ENCODE results near the gene DPY19L3. TPM values are rescaled to one million over a fixed set of nuclear protein-coding genes. Genes with fewer than 3 reads are reported as not detected.

Gene DPY19L3, protein sequence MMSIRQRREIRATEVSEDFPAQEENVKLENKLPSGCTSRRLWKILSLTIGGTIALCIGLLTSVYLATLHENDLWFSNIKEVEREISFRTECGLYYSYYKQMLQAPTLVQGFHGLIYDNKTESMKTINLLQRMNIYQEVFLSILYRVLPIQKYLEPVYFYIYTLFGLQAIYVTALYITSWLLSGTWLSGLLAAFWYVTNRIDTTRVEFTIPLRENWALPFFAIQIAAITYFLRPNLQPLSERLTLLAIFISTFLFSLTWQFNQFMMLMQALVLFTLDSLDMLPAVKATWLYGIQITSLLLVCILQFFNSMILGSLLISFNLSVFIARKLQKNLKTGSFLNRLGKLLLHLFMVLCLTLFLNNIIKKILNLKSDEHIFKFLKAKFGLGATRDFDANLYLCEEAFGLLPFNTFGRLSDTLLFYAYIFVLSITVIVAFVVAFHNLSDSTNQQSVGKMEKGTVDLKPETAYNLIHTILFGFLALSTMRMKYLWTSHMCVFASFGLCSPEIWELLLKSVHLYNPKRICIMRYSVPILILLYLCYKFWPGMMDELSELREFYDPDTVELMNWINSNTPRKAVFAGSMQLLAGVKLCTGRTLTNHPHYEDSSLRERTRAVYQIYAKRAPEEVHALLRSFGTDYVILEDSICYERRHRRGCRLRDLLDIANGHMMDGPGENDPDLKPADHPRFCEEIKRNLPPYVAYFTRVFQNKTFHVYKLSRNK
- 16.7 and 19.4 TPM in 2 replicates for total RNA-seq

- peak; percentile 89 for DNase-seq (ENCODE audit: low spot score)
- peak within 1 kb of the TSS; percentile 83 for H3K4me3 Mint-ChIP-seq (ENCODE audit: low read depth)
- H3K27me3 Mint-ChIP-seq (ENCODE audit: low read depth), result no peaks in the 10 kb centered on the region
- H3K27ac Mint-ChIP-seq, result peak within 1 kb of the TSS; percentile 78
- no peaks in the 10 kb centered on the region for H3K9me3 Mint-ChIP-seq
- peaks cover 13% of the 10 kb centered on the region for H3K36me3 Mint-ChIP-seq (ENCODE audit: low read depth)
- intact Hi-C loops (cut with micrococcal nuclease), result loop anchor here (2.0 to 5.0 kb wide), 2 partner anchors 59 to 177 kb away; partner anchors contain the start of gene PDCD5
- H3K4me1 Mint-ChIP-seq (ENCODE audit: low read depth), result peaks cover 4% of the 10 kb centered on the region
Observed at GRCh38 chr19:32405431-32406160, at the start of gene DPY19L3. Gene DPY19L3 (plus strand): TSS chr19:32405770. CDS start chr19:32408254, 2,484 bp downstream.

DNA sequence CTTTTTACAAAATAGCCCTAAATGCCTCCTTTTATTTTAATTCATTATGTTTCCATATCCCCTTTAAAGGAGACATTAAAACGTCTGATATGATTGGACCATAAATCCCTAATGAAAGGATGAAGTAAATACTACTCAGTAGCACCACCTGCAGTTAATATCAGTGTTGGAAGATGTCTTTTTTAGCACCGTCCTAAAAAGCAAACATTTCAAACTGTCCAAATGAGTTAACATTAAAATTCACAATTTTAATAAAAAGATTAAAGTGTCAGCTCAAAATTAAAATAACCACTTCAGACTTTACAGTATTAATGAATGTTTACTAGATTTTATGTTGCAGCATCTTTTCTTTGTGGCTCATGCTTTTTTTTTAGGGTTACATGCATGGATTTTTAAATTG, 47.9 kb upstream of the DPY19L3 start:
- no peak for DNase-seq (ENCODE audit: low spot score)
- intact Hi-C loops (cut with micrococcal nuclease), result no loop called here
- Mint-ChIP-seq H3K27me3 (ENCODE audit: low read depth) (no peaks in the 10 kb centered on the region), H3K27ac (no peak overlapping the region), H3K36me3 (ENCODE audit: low read depth) (peaks cover 82% of the 10 kb centered on the region), H3K9me3 (no peaks in the 10 kb centered on the region), H3K4me3 (ENCODE audit: low read depth) (no peak overlapping the region), H3K4me1 (ENCODE audit: low read depth) (peaks cover 26% of the 10 kb centered on the region)

- peaks cover 80% of the 10 kb centered on the region for H3K36me3 Mint-ChIP-seq (ENCODE audit: low read depth)
- no peaks in the 10 kb centered on the region for H3K9me3 Mint-ChIP-seq
- H3K4me3 Mint-ChIP-seq (ENCODE audit: low read depth), result no peak overlapping the region
- no peaks in the 10 kb centered on the region for H3K27me3 Mint-ChIP-seq (ENCODE audit: low read depth)
- no peak for DNase-seq (ENCODE audit: low spot score)
- H3K4me1 Mint-ChIP-seq (ENCODE audit: low read depth), result peaks cover 25% of the 10 kb centered on the region
- intact Hi-C loops (cut with micrococcal nuclease), result no loop called here
- no peak overlapping the region for H3K27ac Mint-ChIP-seq
Observed at GRCh38 chr19:32358321-32358720, 47.2 kb upstream of the DPY19L3 start.

DNA sequence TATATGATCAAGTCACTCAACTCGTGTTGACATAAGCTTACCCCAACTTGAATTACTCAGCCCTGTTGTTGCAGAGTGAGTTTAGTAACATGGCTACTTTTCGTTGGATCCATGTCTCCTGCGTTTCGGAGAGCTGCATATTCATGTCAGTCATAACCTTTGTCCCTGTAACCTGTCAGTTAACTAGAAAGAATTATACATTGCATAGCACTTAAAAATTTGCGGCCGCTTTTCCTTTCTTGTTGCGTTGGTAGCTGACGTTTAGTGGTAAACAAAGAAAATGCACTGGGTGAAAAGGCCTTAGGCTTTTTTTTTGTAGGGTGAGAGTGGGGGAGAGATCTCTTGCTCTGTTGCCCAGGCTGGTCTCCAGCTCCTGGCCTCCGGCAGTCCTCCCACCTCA, 46.0 kb upstream of the DPY19L3 start:
- peaks cover 76% of the 10 kb centered on the region for H3K36me3 Mint-ChIP-seq (ENCODE audit: low read depth)
- peaks cover 22% of the 10 kb centered on the region for H3K4me1 Mint-ChIP-seq (ENCODE audit: low read depth)

GRCh38 chr19:32361574-32362317, 43.8 kb upstream of the DPY19L3 start:
- peaks cover 76% of the 10 kb centered on the region for H3K36me3 Mint-ChIP-seq (ENCODE audit: low read depth)
- H3K4me1 Mint-ChIP-seq (ENCODE audit: low read depth), result peaks cover 13% of the 10 kb centered on the region
- no peaks in the 10 kb centered on the region for H3K27me3 Mint-ChIP-seq (ENCODE audit: low read depth)
- H3K4me3 Mint-ChIP-seq (ENCODE audit: low read depth), result no peak overlapping the region
- intact Hi-C loops (cut with micrococcal nuclease), result no loop called here
- no peak overlapping the region for H3K27ac Mint-ChIP-seq
- DNase-seq (ENCODE audit: low spot score), result no peak
- H3K9me3 Mint-ChIP-seq, result no peaks in the 10 kb centered on the region

More for the DNA sequence above, 46.0 kb upstream of the DPY19L3 start:
- Mint-ChIP-seq H3K27me3 (ENCODE audit: low read depth) (no peaks in the 10 kb centered on the region), H3K4me3 (ENCODE audit: low read depth) (no peak overlapping the region), H3K27ac (no peak overlapping the region), H3K9me3 (no peaks in the 10 kb centered on the region)
- DNase-seq (ENCODE audit: low spot score), result no peak
- intact Hi-C loops (cut with micrococcal nuclease), result no loop called here

- no peak overlapping the region for H3K27ac Mint-ChIP-seq
- H3K4me3 Mint-ChIP-seq (ENCODE audit: low read depth), result no peak overlapping the region
- intact Hi-C loops (cut with micrococcal nuclease), result no loop called here
- H3K27me3 Mint-ChIP-seq (ENCODE audit: low read depth), result no peaks in the 10 kb centered on the region
- peaks cover 76% of the 10 kb centered on the region for H3K36me3 Mint-ChIP-seq (ENCODE audit: low read depth)
- peaks cover 13% of the 10 kb centered on the region for H3K4me1 Mint-ChIP-seq (ENCODE audit: low read depth)
- no peak for DNase-seq (ENCODE audit: low spot score)
- no peaks in the 10 kb centered on the region for H3K9me3 Mint-ChIP-seq
Observed at GRCh38 chr19:32362318-32362691, 43.3 kb upstream of the DPY19L3 start.

DNA sequence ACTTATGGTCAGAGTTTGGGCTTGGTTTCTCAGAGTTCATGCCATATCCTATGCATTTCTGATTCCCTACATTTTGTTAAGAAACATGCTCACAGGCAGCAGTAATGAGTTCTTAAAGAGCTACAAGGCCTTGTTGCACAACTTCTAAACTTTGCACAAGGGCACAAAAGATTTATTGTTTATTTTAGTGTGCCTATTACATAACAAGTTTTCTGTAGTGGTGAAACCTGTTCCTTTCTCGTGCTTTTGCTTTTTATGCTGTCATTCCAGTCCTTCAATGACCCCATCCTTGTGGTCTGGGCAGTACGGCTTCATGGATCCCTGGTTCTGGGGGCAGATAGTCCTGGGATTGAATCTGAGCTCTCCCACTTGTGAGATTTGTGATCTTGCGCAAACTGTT, 42.4 kb upstream of the DPY19L3 start:
- Mint-ChIP-seq H3K9me3 (no peaks in the 10 kb centered on the region), H3K27ac (no peak overlapping the region), H3K4me1 (ENCODE audit: low read depth) (peaks cover 13% of the 10 kb centered on the region), H3K4me3 (ENCODE audit: low read depth) (no peak overlapping the region), H3K36me3 (ENCODE audit: low read depth) (peaks cover 80% of the 10 kb centered on the region), H3K27me3 (ENCODE audit: low read depth) (no peaks in the 10 kb centered on the region)
- intact Hi-C loops (cut with micrococcal nuclease), result no loop called here
- DNase-seq (ENCODE audit: low spot score), result no peak

DNA sequence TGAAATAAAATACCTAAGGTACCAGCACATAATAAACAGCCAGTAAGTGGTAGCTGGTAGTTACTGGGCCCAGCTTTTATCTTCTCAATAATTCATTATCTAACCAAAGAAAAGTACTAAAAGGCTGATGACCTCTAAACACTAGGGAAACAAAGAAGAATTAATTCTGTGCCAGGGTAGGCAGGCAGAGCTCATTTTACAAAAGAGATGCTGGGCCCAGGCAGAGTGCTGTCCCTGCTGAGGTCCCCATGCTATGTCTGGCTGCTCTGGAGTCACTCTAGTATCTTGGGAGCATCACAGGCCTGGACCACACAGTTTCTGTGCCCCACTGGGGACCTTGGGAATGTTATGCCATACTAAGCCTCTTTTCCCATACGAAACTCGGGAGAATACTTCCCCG, 41.9 kb upstream of the DPY19L3 start:
- intact Hi-C loops (cut with micrococcal nuclease), result no loop called here
- Mint-ChIP-seq H3K27ac (no peak overlapping the region), H3K4me3 (ENCODE audit: low read depth) (no peak overlapping the region), H3K27me3 (ENCODE audit: low read depth) (no peaks in the 10 kb centered on the region), H3K36me3 (ENCODE audit: low read depth) (peaks cover 80% of the 10 kb centered on the region), H3K9me3 (no peaks in the 10 kb centered on the region), H3K4me1 (ENCODE audit: low read depth) (peaks cover 13% of the 10 kb centered on the region)
- DNase-seq (ENCODE audit: low spot score), result no peak

DNA sequence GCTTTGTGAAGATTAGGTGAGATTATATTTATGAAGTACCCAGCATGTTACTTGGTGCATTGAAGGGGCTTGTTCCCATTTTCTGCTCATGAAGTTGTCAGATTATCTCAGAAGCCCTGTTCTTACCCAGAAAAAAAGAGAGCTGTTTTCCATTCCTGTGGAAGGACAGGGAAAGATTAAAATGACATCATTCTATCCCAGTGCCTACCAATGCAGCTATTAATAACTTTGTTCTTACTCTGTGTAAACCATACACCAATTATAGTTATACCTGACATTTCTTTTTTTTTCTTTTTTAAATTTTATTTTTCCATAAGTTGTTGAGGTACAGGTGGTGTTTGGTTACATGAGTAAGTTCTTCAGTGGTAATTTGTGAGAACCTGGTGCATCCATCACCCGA, 41.5 kb upstream of the DPY19L3 start:
- Mint-ChIP-seq H3K9me3 (no peaks in the 10 kb centered on the region), H3K27me3 (ENCODE audit: low read depth) (no peaks in the 10 kb centered on the region), H3K27ac (no peak overlapping the region), H3K4me1 (ENCODE audit: low read depth) (peaks cover 13% of the 10 kb centered on the region), H3K4me3 (ENCODE audit: low read depth) (no peak overlapping the region), H3K36me3 (ENCODE audit: low read depth) (peaks cover 78% of the 10 kb centered on the region)
- no peak for DNase-seq (ENCODE audit: low spot score)
- intact Hi-C loops (cut with micrococcal nuclease), result no loop called here

DNA sequence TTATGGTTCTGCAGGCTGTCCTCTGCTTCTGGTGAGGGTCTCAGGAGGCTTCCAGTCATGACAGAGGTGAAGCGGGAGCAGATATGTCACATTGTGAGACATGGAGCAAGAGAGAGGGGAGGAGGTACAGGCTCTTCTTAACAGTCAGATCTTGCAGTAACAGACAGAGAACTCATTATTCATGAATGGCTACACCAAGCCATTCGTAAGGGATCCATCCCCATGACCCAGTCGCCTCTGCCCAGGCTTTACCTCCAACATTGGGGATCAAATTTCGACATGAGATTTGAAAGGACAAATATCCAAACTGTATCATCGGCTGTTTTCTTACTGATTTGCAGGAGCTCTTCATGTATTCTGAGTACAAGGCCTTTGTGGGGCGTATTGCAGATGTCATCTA, 38.5 kb upstream of the DPY19L3 start:
- H3K27me3 Mint-ChIP-seq (ENCODE audit: low read depth), result no peaks in the 10 kb centered on the region
- no peak overlapping the region for H3K4me3 Mint-ChIP-seq (ENCODE audit: low read depth)
- intact Hi-C loops (cut with micrococcal nuclease), result no loop called here
- no peak overlapping the region for H3K27ac Mint-ChIP-seq
- peaks cover 12% of the 10 kb centered on the region for H3K4me1 Mint-ChIP-seq (ENCODE audit: low read depth)
- H3K36me3 Mint-ChIP-seq (ENCODE audit: low read depth), result peaks cover 77% of the 10 kb centered on the region
- no peaks in the 10 kb centered on the region for H3K9me3 Mint-ChIP-seq
- no peak for DNase-seq (ENCODE audit: low spot score)

DNA sequence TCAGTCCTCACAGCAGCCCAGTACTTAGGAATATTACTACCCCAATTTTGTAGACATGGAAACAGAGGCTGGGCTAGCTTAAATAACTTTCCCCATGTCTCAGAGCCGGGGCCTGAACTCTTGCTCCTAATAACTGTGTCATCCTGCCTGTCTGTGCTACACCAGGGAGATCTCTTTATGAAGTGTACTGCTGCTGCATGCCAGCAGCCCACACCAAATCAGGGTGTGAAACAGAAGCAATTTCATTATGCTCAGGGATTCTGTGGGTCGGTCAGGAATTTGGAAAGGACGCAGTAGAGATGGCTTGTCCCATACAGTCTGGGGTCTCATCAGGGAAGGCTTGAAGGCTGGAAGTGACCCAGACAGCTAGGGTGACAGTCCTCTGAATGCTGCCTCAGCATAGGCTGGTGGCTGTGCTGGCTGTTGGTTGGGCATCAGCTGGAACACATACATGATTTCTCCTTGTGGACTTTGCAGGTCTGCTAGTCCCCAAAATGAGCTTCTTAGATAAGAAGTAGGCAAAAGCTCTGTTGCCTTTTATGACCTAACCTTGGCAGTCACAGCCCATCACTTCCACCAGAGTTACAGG, 37.5 kb upstream of the DPY19L3 start:
- peaks cover 11% of the 10 kb centered on the region for H3K4me1 Mint-ChIP-seq (ENCODE audit: low read depth)
- no peak for DNase-seq (ENCODE audit: low spot score)
- no peaks in the 10 kb centered on the region for H3K27me3 Mint-ChIP-seq (ENCODE audit: low read depth)
- no peaks in the 10 kb centered on the region for H3K9me3 Mint-ChIP-seq
- intact Hi-C loops (cut with micrococcal nuclease), result no loop called here
- no peak overlapping the region for H3K27ac Mint-ChIP-seq
- H3K4me3 Mint-ChIP-seq (ENCODE audit: low read depth), result no peak overlapping the region
- H3K36me3 Mint-ChIP-seq (ENCODE audit: low read depth), result peaks cover 79% of the 10 kb centered on the region

DNA sequence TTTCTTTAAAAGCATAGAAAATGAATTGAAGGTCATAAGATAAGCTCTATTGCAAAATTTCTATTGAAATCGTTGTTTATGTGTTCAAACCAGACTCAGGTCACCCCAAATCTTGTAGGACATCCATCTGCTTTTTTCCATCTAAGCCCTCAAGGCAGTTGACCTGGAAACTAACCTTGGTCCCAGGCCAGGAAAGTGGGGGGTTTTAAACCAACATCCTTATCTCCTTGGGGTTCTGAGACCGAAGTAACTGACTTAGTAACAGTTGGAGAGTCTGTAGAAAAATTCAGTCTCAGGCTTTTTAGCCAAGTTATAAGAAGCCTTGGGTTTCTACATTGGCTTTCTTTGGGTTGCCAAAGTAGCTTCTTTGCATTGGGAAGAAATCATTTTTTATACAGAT, 36.8 kb upstream of the DPY19L3 start:
- Mint-ChIP-seq H3K27ac (no peak overlapping the region), H3K4me3 (ENCODE audit: low read depth) (no peak overlapping the region), H3K4me1 (ENCODE audit: low read depth) (peaks cover 11% of the 10 kb centered on the region), H3K36me3 (ENCODE audit: low read depth) (peaks cover 81% of the 10 kb centered on the region), H3K9me3 (no peaks in the 10 kb centered on the region), H3K27me3 (ENCODE audit: low read depth) (no peaks in the 10 kb centered on the region)
- no peak for DNase-seq (ENCODE audit: low spot score)
- intact Hi-C loops (cut with micrococcal nuclease), result no loop called here
